GM18517 (cell line): ENCODE results near the gene SLC25A30.
"Not testable (repeated sequence)": the region's sequence is repeated elsewhere in the genome, so short reads cannot be mapped to it uniquely, and the experiment has no call there.

Source experiments
- ATAC-seq: cut with Tn5 transposase; IDR thresholded peaks from one replicate; pipeline ENCODE4 v1.9.1; 2021; ENCODE audit warnings: mild to moderate bottlenecking, moderate library complexity; ENCODE audit not compliant: unreplicated experiment

SLC25A30 gene

DNA sequence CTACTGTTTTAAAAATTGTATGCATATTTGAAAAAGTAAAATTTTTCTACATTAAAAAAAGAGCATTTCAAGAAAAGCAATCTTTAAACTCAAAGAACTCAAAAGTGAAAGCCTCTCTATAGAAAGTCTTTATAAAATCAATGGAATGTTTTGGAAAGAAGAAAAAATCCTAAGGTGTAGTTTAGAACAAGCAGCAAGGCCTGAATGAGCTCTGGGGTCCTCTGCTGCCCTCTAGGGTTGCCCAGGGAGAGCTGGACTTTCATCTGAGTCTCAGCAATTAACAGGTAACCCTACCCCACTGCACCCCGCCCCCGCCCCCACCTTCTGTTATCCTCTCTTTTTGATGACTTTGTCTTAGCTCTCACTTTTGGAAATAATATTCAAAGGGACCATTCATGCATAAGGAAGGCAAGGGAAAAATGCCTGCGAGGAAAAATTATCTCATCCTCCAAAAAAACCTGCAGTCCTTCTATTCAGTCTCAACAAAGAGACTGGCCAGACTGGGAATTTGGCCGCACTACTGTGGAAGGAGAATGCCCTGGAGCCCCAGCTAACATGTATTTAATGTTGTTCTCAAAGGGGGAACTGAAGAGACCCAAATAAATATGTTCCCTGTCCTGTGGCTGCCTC, 24.1 kb downstream of the SLC25A30 start:
- no peak for ATAC-seq

DNA sequence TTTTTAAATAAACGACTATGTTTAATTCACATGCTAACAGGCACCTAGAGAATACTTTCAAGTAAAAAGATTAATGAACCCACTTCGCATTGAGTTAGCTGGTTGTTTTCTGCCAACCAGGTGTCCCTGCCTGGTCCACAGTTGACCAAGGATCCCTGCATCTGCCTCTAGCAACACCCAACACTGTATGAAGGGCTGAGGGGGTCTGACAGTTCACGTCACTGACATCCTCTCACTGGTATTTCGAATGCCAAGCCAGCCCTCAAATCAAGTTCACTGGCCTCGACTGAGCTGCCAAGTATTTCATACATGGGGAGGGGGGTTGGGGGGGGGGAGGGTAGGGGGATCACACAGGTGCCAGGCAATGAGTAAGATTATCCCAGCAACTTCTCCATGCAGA, 25.4 kb downstream of the SLC25A30 start:
- ATAC-seq: no peak

DNA sequence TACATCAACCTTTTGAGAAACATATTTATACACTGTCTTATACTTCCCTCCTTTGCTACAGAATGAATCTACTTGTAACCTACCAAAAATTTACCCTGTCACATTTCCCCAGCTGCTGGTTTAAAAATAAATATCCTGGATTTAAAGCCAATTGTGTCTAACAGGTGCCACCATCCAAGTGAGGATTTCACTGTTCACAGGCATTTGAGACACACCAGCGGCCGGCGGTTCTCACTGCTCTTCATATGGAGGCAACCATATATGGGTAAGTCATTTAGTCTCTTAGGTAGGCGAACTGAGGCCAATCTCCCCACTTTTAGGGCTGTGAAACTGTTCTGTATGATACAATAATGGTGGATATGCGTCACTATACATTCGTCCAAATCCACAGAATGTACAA, 26.2 kb downstream of the SLC25A30 start:
- ATAC-seq: no peak

DNA sequence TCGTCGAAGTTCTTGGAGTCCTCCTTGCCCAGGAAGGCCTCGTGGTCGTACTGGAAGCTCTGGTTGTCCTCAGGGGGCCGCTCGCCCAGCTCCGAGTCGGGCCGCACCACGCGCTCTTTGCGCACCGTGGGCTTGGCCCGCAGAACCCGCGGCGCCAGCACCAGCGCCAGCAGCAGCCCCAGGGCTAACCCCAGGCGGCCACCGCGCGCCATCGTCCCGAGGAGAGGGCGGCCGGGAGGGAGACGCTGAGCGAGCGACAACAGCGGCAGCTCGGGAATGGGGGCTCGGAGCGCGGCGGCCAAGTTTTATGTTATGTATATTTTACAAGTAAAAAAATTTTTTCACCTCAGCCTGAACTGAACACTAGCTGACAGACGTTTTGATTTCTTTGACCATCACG, 27.0 kb downstream of the SLC25A30 start:
- not testable (repeated sequence) for ATAC-seq

DNA sequence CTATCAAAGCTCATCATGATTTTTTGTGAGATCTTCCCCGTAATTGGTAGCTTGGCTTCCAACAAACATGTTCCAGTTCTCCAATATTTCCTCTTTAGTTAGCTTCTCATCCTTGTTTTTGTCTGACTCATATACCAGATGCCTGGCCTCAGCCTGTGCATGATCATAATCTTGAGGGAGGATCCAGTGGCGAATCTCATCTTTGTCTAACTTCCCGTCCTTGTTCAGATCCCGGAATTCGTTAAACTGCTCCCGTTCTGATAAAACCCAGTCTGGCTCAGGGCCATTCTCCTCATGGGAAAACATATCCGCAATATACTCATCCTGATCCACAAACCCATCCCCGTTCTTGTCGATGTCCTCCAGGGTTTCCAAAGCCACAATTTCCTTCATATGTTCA, 27.8 kb downstream of the SLC25A30 start:
- not testable (repeated sequence) for ATAC-seq

DNA sequence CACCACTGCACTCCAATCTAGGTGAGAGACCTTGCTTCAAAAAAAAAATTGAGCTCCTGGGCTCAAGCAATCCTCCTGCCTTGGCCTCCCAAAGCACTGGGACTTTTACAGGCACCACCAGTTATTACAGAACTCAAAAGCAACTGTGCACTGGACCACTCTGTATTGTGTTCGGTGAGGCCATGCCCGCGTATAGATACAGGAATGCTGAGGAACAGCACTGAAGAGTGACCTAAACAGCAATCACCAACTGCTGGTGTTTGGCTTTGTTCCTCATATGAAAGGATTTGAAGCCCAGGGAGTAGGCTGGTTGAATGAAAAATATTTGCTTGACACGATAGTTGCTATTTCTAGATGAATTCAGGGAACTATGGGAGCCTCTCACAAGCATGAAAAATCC, 29.5 kb downstream of the SLC25A30 start:
- ATAC-seq: no peak

DNA sequence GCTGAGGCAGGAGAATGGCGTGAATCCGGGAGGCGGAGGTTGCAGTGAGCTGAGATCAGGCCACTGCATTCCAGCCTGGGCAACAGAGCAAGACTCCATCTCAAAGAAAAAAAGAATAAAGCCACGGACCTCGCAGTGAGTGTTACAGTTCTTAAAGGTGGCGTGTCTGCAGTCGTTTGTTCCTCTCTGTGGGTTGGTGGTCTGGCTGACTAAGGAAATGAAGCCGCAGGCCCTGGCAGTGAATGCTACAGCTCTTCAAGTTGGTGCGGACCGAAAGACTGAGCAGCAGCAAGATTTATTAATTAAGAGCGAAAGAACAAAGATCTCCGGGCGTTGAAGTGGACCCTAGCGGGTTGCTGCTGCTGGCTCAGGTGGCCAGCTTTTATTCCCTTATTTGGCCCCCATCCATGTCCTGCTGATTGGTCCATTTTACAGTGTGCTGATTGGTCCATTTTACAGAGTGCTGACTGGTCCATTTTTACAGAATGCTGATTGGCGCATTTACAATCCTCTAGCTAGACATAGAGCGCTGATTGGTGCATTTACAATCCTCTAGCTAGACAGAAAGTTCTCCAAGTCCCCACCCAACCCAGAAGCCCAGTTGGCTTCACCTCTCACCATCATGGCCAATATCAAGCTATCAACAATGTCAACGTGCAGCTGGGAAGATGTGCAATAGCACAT, 31.1 kb downstream of the SLC25A30 start:
- not testable (repeated sequence) for ATAC-seq

DNA sequence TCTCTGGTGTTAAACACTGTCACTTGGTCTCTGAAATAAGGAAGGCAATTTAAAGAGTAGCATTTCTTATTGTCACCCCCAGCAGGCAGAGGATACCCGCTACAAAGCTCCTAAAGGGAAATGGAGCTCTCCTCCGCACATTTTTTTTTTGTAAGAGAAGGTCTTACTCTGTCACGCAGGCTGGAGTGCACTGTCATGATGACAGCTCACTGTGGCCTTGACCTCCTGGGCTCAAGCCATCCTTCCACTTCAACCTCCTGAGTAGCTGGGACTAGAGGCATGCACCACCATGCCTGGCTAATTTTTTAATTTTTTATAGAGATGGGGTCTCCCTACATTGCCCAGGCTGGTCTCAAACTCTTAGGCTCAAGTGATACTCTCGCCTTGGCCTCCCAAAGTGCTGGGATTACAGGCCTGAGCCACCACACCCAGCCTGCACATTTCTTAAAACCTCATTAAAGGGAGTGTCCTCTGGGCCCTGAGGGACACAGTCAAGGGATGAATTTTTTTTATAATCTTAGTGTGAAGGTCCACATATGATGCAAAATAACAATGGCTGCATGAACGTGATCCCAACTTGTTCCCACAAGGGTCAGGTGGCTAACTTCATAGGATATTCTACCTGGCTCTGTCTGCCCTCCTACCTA, 32.1 kb downstream of the SLC25A30 start:
- no peak for ATAC-seq

DNA sequence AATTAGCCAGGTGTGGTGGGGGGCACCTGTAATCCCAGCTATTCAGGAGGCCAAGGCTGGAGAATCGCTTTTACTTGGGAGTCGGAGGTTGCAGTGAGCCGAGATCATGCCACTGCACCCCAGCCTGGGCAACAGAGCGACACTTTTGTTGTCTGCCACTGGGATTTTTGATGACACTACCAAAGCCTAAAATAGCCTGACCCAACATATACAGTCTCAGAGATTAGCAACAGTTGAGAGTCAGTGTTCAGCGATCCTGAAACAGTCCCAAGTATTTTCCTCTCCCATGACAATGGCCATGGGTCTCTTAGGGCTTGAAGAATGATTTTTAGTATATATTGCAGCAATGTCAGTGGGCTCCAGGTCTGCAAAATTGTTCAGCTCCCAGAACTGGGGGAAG, 32.9 kb downstream of the SLC25A30 start:
- ATAC-seq: no peak

DNA sequence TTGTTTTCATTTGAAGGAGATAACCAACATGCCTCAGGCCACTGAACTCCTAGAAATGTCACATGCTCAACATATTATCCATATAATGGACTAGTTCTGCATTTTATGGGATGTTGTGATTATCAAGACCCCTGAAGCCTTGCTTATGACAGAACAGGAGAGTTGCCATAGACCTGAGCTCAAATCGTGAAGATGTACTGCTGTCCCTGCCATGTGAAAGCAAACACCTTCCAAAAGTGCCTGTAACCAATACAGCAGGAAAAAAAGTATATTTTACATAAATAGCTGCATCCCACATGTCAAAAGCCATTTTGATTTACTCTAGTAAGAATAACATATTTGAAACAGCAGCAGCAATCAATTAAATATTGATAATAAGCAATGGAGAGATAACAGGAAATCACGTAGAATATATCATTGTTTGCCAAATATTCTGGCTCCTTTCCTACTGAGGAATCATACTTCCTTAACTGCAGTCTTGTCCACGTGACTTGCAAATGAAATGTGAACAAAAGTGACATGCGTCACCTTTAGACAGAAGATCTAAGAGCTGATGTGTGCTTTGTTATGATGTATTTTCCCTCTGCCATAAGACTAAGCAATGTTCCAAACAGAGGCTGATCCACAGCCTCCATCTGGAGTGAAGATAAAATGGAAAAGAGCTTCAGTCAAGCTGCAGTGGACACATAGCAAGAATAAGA, 33.5 kb downstream of the SLC25A30 start:
- no peak for ATAC-seq

DNA sequence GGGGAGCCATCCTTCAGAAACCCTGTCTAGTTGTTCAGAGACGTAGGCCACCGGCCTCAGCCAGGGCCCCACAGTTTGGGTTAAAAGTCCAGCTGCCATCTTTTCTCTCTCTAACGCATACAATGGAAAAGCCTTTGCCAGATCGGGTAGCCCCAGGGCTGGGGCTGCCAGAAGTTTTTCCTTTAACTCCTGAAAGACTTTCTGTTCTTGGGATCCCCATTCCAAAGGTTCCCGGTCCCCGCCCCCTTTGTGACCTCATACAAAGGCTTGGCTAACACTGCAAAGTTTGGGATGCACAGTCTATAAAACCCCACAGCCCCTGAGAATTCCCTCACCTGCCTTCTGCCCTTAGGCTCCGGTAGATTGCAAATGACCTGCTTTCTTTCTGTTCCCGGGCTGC, 35.4 kb downstream of the SLC25A30 start:
- ATAC-seq: not testable (repeated sequence)

DNA sequence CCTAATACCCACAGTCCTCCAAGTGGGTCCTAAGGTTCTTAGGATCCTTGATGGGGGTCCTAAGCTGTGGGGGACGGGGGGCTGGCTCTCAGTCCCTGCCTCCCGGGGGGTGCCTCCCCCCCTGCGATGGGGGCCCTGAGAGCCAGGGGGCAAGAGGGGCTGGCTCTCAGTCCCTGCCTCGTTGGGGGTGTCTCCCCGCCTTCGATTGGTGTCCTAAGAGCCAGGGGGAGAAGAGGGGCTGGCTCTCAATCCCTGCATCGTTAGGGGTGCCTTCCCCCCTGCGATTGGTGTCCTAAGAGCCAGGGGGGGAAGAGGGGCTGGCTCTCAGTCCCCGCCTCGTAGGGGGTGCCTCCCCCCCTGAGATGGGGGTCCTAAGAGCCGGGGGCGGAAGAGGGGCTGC, 37.0 kb downstream of the SLC25A30 start:
- no peak for ATAC-seq

DNA sequence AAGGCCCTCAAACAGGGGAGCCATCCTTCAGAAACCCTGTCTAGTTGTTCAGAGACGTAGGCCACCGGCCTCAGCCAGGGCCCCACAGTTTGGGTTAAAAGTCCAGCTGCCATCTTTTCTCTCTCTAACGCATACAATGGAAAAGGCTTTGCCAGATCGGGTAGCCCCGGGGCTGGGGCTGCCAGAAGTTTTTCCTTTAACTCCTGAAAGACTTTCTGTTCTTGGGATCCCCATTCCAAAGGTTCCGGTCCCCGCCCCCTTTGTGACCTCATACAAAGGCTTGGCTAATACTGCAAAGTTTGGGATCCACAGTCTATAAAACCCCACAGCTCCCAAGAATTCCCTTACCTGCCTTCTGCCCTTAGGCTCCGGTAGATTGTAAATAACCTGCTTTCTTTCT, 37.5 kb downstream of the SLC25A30 start:
- not testable (repeated sequence) for ATAC-seq

DNA sequence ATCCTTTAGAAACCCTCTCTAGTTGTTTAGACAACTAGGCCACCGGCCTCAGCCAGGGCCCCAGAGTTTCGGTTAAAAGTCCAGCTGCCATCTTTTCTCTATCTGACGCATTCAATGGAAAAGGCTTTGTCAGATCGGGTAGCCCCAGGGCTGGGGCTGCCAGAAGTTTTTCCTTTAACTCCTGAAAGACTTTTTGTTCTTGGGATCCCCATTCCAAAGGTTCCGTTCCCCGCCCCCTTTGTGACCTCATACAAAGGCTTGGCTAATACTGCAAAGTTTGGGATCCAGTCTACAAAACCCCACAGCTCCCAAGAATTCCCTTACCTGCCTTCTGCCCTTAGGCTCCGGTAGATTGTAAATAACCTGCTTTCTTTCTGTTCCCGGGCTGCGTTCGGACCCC, 38.7 kb downstream of the SLC25A30 start:
- not testable (repeated sequence) for ATAC-seq

DNA sequence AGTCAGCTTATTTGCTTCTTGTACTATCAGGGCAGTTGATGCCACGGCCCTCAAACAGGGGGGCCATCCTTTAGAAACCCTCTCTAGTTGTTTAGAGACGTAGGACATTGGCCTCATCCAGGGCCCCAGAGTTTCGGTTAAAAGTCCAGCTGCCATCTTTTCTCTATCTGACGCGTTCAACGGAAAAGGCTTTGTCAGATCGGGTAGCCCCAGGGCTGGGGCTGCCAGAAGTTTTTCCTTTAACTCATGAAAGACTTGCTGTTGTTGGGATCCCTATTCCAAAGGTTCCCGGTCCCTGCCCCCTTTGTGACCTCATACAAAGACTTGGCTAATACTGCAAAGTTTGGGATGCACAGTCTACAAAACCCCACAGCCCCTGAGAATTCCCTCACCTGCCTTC, 39.4 kb downstream of the SLC25A30 start:
- ATAC-seq: not testable (repeated sequence)

DNA sequence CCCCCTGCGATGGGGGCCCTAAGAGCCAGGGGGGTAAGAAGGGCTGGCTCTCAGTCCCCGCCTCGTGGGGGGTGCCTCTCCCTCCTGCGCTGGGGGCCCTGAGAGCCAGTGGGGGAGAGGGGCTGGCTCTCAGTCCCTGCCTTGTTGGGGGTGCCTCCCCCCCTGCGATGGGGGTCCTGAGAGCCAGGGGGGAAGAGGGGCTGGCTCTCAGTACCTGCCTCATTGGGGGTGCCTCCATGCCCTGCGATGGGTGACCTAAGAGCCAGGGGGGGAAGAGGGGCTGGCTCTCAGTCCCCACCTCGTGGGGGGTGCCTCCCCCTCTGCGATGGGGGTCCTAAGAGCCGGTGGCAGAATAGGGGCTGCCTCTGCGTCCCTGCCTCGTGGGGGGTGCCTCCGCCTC, 40.9 kb downstream of the SLC25A30 start:
- not testable (repeated sequence) for ATAC-seq

DNA sequence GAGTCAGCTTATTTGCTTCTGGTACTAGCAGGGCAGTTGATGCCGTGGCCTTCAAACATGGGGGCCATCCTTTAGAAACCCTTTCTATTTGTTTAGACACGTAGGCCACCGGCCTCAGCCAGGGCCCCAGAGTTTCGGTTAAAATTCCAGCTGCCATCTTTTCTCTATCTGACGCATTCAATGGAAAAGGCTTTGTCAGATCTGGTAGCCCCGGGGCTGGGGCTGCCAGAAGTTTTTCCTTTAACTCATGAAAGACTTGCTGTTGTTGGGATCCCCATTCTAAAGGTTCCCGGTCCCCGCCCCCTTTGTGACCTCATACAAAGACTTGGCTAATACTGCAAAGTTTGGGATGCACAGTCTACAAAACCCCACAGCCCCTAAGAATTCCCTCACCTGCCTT, 41.5 kb downstream of the SLC25A30 start:
- not testable (repeated sequence) for ATAC-seq

DNA sequence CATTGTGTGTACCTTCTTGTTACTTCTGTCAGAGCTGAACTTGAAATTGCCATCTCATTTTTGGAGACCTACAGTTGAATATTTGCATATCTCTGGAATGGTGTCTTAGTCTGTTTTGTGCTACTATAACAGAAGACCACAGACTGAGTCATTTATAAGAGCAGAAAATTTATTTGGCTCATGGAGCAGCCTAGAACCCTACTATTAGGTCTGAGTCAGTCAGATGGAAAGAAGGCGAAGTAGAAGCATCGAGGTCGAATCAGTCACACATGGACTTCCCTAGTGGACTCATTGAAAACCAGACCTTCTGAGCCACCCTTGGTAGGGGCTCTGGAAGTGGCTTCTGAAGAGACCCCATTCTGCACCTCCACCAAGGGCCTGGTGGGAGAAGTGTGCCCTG, 43.3 kb downstream of the SLC25A30 start:
- no peak for ATAC-seq

DNA sequence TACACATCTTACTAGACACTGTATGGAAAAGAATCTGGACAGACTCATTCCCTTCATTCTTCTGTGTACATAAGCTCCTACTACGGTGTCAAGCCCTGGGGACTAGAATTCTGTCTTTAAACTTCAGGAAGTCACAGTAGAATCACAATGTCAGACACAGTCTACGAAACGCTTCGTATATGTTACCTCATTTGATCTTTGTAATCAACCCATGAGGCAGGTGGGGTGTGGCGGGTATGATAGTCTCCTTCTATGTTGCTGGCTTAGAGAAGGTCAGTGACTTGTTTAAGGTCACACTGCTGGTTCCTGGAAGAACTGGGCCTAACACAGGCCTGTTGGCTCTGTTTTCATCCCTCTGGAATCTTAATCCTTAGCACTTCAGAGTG, 45.0 kb downstream of the SLC25A30 start:
- ATAC-seq: no peak

DNA sequence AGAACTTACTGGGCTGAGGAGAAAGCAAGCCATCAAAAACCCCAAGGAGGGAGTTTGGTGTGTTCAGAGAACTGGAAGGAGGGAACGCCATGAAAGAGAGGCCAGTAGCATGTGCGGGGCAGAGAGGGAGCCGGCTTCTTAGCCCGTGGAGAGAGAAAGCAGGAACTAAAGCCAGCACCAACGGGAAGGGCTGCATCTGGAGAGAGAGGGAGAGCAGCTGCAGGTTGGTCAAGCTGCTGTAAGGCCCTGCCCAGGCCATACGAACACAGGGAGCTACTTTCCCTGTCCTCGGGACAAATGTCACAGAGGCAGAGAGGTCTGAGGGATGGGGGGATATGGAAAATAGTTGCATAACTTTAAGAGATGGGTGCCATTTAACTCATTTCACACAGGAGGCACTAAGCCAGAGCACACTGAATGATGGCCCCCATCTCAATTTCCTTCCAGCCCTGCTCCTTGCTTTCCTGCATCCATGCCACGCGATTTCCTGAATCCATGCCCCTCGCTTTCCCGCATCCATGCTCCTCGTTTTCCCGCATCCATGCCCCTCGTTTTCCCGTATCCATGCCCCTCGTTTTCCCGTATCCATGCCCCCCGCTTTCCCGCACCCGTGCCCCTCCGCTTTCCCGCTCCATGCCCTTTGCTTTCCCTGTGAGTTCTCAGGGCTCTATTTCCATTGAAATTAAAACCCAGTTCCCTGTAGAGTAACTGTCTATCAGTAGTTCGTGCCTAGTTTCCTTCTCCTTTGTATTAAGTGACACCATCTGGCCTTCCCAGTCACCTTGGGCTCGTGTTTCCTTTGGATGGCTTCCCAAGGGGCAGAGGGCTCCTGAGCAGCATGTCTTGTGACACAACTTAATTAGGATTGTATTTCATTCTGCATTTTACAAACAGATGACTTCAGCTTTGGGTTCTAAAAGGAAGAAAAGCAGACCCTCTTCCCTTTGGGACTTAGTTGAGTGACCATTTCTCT, 45.7 kb downstream of the SLC25A30 start:
- ATAC-seq: no peak
